Hippocampal formation (tissue), 2 donors: ENCODE data around the gene STARD9.
A peak's percentile ranks its signal among the peaks of the same experiment; 100 is the strongest.
"Not testable (repeated sequence)": the region's sequence is repeated elsewhere in the genome, so short reads cannot be mapped to it uniquely, and the experiment has no call there.

ENCODE experiments used
- DNase-seq, 2 donors: peaks; one replicate each; lab custom pipeline; 2025; lab: John Stamatoyannopoulos, UW

STARD9 gene

GRCh38 chr15:42575188-42576039 lies at the start of gene STARD9:
Gene STARD9 (plus strand): TSS chr15:42575606. CDS start chr15:42575716, 110 bp downstream.
- peak; percentile 99 for DNase-seq

GRCh38 chr15:42528970-42529369 lies 46.4 kb upstream of the STARD9 start:
- no peak for DNase-seq

GRCh38 chr15:42533246-42533645 lies 42.2 kb upstream of the STARD9 start:
- DNase-seq, result no peak

- peak in 1 of 2 donors; percentile 3 for DNase-seq
Observed at GRCh38 chr15:42544853-42545629, 30.4 kb upstream of the STARD9 start.

GRCh38 chr15:42547918-42548248 lies 27.5 kb upstream of the STARD9 start:
- DNase-seq, result no peak

GRCh38 chr15:42548249-42549031 lies 27.0 kb upstream of the STARD9 start, which contains the start of the genes HAUS2 and LRRC57:
Gene HAUS2 (plus strand): TSS chr15:42548838. CDS start chr15:42548873, 35 bp downstream.
Gene LRRC57 (minus strand): TSS chr15:42548793. CDS start chr15:42548434, 359 bp downstream.
- DNase-seq, result peak; percentile 58 to 75

GRCh38 chr15:42549032-42549491 lies 26.3 kb upstream of the STARD9 start:
- no peak for DNase-seq

GRCh38 chr15:42549741-42550392 lies 25.5 kb upstream of the STARD9 start:
- DNase-seq, result no peak

GRCh38 chr15:42553554-42553953 lies 21.9 kb upstream of the STARD9 start:
- no peak for DNase-seq

GRCh38 chr15:42556550-42557207 lies 18.7 kb upstream of the STARD9 start:
- DNase-seq, result not testable (repeated sequence)

GRCh38 chr15:42558739-42559138 lies 16.7 kb upstream of the STARD9 start:
- DNase-seq, result no peak

GRCh38 chr15:42576040-42576594 lies 711 bp downstream of the STARD9 start:
- no peak for DNase-seq

- no peak for DNase-seq
Observed at GRCh38 chr15:42576776-42577175, 1.4 kb downstream of the STARD9 start.

GRCh38 chr15:42577514-42578031 lies 2.2 kb downstream of the STARD9 start:
- DNase-seq, result no peak

GRCh38 chr15:42578984-42579537 lies 3.7 kb downstream of the STARD9 start:
- DNase-seq, result no peak

GRCh38 chr15:42581272-42581730 lies 5.9 kb downstream of the STARD9 start:
- DNase-seq, result peak; percentile 87 to 90

- no peak for DNase-seq
Observed at GRCh38 chr15:42582569-42583375, 7.4 kb downstream of the STARD9 start.

- peak; percentile 34 to 77 for DNase-seq
Observed at GRCh38 chr15:42584031-42584765, 8.8 kb downstream of the STARD9 start.
